Right lobe of liver (tissue), 4 donors: ENCODE data around the gene CDK2.

ENCODE experiments used
- POLR2A ChIP-seq: fragments of 450-650 bp; IDR thresholded peaks from one replicate; pipeline ENCODE4 v1.6.1; 2017; ENCODE audit warnings: antibody characterized with exemption, mild to moderate bottlenecking
- TF ChIP-seq, protein P1 (sequence below), 4 donors: fragments of 200-600 bp in 3 of 4; fragments of 450-650 bp in 1 of 4; IDR thresholded peaks; one replicate each; pipeline versions ENCODE4 v1.5.1 to v1.8.0; 2016 to 2022; ENCODE audit warnings: antibody characterized with exemption in 4 of 4, mild to moderate bottlenecking in 2 of 4
- donor health status: DM: no; HTN: no; CAD: no.
- donor health status: DM: no; HTN: no; CAD: no.
- donor health status: DM: no; HTN: yes; CAD: no.

- TF ChIP-seq, protein P1, sequence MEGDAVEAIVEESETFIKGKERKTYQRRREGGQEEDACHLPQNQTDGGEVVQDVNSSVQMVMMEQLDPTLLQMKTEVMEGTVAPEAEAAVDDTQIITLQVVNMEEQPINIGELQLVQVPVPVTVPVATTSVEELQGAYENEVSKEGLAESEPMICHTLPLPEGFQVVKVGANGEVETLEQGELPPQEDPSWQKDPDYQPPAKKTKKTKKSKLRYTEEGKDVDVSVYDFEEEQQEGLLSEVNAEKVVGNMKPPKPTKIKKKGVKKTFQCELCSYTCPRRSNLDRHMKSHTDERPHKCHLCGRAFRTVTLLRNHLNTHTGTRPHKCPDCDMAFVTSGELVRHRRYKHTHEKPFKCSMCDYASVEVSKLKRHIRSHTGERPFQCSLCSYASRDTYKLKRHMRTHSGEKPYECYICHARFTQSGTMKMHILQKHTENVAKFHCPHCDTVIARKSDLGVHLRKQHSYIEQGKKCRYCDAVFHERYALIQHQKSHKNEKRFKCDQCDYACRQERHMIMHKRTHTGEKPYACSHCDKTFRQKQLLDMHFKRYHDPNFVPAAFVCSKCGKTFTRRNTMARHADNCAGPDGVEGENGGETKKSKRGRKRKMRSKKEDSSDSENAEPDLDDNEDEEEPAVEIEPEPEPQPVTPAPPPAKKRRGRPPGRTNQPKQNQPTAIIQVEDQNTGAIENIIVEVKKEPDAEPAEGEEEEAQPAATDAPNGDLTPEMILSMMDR (IDR thresholded peaks at IDR 0.05) = no peak
- no peak for TF ChIP-seq POLR2A
Measured at GRCh38 chr12:56018356-56018755, 51.7 kb downstream of the CDK2 start.
